Measurements from ENCODE around the gene MGAT3.
"Not testable (repeated sequence)": the region's sequence is repeated elsewhere in the genome, so short reads cannot be mapped to it uniquely, and the experiment has no call there.

Gene MGAT3, protein sequence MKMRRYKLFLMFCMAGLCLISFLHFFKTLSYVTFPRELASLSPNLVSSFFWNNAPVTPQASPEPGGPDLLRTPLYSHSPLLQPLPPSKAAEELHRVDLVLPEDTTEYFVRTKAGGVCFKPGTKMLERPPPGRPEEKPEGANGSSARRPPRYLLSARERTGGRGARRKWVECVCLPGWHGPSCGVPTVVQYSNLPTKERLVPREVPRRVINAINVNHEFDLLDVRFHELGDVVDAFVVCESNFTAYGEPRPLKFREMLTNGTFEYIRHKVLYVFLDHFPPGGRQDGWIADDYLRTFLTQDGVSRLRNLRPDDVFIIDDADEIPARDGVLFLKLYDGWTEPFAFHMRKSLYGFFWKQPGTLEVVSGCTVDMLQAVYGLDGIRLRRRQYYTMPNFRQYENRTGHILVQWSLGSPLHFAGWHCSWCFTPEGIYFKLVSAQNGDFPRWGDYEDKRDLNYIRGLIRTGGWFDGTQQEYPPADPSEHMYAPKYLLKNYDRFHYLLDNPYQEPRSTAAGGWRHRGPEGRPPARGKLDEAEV

DNA sequence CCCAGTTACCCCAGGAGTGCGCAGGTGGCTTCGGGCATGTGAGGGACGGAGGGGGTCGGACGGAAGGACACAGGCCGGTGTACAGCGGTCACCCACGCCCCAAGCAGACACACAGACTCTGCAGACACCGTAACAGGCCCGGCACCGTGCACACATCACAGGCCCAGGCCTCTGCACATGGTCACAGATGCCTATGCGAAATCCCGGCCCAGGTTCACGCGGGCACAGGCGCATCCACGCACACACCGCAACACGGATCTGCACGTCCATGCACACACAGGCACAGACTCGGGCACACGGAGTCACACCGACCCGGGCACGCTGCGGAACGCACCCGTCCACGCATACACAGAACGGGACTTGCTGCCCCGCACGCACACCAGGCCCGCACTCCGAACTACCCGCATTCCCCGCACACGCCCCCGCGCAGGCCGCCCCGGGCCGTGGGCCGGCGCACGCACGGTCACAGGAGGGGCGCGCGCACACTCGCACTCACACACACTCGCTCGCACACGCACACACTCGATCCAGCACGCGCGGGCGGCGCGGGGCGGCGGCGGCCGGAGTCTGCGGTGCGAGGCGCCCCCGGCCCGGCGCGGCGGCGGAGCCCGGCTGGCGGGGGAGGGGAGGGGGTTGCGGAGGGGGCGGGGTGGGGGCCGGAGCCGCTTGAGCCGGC lies at the start of gene MGAT3:
Gene MGAT3 (plus strand): TSS at position 491 of the 676 bp plus-strand sequence. CDS start 30,336 bp downstream, outside the sequence.
- DNase-seq: no peak

DNA sequence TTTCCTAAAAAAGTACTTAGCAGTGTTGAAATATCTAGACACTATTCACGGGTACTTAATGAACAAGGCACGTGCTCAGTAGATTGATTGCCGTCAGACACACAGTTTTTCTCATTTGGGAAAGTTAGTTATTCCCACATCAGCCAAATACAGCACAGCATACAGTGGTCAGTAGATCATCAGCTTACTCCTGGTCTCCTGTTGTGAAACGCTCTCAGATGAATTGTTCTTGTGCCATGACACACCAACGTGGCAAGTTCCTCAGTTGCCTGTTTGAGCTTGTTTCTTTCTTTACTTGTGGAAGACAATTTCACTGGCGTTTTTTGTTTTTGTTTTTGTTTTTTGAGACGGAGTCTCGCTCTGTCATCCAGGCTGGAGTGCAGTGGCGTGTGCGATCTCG lies 48.6 kb upstream of the MGAT3 start:
- DNase-seq: no peak

DNA sequence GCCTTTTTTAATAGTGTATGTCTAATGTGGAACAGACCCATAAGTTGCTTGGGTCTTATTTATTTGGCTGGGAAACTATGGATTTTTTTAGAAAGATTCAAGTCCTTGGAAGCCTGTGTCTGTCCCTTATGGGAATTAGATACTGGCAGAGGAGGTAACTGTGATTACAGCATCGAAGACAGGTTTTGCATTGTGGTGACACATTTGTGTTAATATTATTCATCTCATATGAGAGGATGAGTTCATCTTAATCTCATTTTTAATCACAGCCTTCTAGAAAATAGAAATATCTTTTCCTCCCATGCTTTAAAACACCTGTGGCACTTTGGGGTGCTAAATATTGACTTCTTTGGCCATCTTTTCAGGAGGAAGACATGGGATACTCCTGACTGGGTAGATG lies 48.0 kb upstream of the MGAT3 start:
- no peak for DNase-seq

DNA sequence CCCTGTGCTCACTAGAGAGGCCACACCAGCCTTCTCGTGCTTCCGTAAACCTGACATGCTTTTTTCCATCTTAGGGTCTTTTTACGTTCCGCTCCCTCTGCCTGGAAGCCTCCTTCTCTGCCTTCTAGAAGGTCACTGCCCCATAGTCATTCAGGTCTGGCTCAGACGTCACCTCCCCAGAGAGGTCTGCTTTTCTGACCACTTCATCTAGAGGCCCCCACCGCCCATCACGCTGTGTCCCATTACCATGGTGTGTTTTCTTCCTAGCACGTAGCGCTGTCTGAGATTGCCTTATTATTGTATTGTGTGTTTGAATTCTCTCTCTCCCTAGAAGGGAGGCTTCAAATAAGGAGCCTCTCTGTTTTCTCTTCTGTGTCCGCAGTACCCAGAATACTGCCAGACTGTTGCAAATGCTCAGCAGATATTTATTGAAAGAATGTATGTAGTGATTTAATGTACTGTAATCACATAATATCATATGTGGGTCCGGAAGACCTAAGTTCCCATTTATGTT lies 47.2 kb upstream of the MGAT3 start:
- DNase-seq: peak; percentile 57

DNA sequence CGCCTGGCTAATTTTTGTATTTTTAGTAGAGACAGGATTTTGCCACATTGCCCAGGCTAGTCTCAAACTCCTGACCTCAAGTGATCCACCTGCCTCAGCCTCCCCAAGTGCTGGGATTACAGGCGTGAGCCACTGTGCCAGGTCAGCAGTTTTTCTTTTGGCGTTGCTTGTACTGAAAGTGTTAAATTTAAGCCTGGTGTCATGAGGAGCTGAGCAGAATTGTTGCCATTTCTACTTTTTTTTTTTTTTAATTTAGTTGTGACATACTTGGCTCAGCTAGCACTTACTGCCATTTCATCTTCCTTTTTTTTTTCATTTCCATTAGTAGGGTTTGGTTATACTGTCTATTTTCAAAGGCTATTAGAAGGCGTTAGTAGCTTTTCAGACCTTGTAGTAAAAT lies 46.5 kb upstream of the MGAT3 start:
- DNase-seq: no peak

DNA sequence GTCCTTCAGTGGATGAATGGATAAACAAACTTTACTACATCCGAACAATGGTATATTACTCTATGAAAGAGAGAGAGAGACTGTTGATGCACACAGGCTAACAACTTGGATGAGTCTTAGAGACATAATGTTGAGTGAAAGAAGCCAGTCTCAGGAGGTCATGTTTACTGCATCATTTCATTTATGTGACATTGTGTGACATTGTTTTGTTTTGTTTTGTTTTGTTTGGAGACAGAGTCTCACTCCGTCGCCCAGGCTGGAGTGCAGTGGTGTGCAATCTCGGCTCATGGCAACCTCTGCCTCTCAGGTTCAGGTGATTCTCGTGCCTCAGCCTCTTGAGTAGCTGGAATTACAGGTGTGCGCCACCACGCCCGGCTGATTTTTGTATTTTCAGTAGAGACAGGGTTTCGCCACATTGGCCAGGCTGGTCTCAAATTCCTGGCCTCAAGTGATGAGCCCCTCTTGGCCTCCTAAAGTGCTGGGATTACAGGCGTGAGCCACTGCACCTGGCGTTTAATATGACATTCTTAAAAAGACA lies 44.9 kb upstream of the MGAT3 start:
- not testable (repeated sequence) for DNase-seq

DNA sequence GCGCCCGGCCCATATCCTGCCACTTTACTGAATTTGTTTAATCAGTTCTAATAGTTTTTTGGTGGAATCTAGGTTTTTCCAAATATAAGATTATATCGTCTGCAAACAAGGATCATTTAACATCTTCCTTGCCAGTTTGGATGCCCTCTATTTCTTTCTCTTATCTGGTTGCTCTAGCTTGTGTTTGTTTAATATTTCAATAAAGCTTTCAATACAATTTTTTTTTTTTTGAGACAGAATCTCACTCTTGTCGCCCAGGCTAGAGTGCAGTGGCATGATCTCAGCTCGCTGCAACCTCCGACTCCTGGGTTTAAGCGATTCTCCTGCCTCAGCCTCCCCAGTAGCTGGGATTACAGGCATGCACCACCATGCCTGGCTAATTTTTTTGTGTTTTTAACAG lies 43.6 kb upstream of the MGAT3 start:
- DNase-seq: not testable (repeated sequence)

DNA sequence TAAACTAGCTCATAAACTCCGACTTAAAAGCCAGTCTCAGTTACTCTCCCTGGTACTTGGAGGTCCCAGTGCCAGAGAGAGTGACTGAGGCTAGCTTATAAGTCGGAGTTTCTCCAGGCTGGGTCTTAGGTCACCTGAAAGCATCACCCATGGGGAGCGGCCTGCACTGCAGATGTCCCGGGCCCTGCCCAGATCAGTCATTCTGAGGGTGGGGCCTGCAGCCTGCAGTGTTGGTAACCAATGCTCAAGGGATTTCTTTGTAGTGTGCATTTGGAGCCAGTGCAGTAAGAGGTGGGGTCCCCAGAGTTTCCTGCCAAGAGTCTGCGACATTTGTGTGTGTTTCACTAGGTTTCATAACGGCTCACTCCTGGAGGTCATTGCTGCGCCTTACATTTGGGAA lies 42.4 kb upstream of the MGAT3 start:
- no peak for DNase-seq

DNA sequence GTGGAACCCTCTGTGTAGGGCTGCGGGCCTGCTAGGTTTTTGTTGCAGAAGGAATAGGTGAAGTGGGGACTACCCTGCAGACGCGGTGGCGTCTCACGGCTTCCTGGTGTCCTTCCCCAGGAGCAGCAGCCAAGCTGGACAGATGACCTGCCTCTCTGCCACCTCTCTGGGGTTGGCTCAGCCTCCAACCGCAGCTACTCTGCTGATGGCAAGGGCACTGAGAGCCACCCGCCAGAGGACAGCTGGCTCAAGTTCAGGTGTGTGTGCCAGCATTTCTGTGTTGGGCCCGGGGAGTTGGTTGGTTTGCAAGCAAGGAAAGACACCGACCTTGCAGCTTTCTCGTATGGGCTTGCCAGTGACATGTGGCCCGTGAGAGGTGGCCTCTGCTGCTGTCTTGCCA lies 41.9 kb upstream of the MGAT3 start:
- DNase-seq: no peak

DNA sequence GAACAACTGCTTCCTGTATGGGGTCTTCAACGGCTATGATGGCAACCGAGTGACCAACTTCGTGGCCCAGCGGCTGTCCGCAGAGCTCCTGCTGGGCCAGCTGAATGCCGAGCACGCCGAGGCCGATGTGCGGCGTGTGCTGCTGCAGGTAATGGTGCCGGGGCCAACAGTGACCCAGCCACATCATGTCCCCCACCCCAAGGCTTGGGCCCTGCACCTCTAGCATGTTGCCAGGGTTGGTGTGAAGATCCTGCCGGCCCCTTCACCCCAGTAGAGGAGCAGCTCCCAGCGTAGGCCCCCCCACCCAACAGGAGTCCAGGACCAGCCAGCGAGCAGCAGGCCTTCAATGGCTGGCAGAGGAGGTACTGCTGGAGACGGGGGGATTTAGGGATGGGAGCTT lies 41.3 kb upstream of the MGAT3 start:
- DNase-seq: no peak

DNA sequence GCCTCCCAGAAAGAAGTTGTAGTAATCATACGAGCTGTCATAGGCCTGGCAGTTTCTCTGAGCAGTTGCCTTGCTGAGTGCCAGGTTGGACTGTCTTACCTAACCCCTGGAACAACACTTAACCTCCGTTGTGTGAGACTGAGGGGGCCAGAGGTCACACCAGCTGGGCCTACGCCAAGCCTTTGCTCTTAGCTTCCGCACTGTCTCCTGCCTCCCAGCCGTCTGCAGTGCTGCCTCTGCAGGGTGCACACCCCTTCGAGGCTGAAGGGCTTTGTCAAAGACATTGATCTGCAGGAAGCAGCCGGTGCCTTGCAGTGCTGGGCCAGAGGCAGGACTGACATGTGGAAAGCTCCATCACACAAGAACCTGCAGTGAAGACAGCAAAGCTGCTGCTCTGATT lies 40.5 kb upstream of the MGAT3 start:
- no peak for DNase-seq

DNA sequence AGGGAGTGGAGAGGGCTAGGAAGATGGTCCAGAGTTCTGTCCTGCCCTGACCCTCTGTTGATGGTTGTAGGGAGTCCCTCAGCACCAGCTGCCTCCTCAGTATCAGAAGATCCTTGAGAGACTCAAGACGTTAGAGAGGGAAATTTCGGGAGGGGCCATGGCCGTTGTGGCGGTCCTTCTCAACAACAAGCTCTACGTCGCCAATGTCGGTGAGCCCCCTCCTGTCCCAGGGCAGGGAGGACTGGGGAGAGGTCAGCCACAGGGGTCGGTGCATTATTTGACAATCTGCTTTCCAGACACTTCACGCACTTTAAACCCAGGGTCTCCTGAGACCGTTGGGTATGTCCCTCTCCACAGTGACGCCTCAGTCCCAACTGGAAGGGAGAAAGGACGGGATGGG lies 39.2 kb upstream of the MGAT3 start:
- DNase-seq: no peak

DNA sequence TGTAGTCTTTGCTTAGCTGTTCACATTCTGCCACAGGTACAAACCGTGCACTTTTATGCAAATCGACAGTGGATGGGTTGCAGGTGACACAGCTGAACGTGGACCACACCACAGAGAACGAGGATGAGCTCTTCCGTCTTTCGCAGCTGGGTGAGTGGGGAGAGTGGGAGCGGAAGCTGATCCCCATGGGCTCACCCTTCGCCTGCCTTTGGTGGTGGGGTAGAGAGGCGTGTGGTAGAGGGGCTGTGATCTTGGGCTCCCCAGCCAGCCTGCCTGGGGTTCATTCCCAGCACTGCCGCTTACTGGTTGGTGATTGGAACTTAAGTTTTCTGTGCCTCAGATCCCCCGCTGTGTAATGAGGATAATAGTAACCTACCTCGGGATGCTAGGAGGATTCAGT lies 38.1 kb upstream of the MGAT3 start:
- DNase-seq: peak; percentile 86

DNA sequence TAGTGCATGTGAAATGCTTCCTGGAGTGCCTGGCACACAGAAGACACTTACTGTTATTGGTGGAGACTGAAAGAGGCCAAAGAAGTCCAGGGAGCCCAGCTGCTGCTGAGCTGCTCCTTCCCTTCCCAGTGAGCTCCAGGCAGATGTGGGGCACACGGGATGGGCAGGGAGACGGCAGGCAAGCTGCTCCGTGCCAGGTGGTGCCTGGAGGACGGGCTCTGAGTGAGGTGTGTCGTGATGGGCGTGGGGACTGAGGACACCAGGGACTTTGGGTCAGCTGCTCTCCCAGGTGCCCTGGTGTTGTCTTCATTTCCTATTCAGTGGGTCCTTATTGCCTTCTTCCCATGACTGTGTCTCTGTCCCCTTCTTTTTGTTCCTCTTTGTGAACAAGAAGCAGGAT lies 37.7 kb upstream of the MGAT3 start:
- DNase-seq: no peak

DNA sequence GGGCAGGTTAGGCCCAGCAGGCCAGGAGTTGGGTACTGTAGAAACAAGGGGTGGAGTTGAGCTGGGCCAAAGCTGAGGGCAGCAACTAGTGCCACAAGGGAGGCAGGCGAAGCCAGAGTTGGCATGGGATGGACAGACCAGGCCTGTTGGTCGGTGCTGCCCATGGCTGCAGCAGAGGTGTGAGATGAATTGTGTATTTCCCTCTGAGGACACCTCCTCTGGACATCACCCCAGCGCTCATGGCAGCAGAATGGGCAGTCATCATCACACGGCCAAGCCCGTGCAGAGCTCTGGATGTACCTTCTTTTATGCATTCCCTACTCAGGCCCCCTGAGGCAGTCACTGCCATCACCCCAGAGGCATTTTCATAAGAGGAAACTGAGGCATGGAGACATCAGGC lies 36.9 kb upstream of the MGAT3 start:
- no peak for DNase-seq

DNA sequence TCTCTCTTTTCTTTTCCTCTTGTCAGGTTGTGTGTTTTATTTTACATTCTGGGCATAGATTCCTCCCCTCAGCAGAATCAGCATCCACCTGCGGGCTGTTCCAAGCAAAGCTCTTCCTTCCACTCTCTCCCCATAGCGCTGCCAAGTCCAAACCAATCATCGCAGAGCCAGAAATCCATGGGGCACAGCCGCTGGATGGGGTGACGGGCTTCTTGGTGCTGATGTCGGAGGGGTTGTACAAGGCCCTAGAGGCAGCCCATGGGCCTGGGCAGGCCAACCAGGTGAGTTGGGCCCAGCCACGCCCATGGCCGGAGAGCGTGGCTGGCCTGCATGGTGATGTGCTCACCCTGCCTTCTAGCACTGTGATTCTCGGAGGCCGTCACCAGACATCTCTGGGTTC lies 35.1 kb upstream of the MGAT3 start:
- no peak for DNase-seq

DNA sequence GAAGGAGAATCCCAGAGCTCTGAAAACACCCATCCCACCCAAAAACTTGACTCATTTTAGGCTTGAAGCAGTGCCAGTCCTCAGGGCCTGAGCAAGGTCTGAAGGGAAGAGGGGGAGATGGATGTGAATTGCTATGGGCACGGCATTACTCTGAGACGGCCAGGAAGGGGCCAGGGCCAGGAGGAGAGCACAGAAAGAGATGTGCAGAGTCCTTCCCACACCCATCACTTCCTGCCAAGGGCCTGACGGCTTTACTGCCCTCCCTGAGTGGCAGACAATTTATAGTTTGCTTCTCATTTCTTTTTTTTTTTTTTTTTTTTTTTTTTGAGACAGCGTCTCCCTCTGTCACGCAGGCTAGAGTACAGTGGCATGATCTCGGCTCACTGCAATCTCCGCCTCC lies 34.7 kb upstream of the MGAT3 start:
- no peak for DNase-seq

DNA sequence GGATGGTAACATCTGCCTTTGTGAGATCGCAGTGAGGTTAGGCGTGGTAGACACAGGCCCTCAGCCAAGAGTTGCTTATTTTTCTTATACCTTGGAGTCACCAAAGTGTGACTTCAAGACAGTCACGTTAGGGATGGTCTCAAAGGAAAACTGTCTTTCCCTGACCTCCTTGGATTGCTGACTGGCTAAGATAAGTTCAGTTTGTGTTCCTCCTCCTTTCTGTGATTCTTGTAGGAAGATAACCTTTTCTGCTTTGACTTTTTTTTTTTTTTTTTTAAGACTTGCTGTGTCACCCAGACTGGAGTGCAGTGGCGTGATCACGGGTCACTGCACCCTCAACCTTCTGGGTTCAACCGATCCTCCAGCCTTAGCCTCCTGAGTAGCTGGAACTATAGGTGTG lies 34.1 kb upstream of the MGAT3 start:
- no peak for DNase-seq

DNA sequence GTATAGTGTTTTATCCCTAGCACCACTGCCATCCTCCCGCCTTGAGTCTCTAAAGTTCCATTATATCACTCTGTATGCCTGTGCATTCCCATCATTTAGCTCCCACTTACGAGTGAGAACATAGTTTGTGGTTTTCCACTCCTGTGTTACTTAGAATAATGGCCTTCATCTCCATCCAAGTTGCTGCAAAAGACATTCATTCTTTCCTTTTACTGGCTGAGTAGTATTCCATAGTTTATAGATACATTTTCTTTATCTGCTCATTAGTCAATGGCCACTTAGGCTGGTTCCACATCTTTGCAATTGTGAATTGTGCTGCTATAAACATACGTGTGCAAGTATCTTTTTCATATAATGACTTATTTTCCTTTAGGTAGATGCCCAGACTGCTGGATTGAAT lies 32.8 kb upstream of the MGAT3 start:
- no peak for DNase-seq

DNA sequence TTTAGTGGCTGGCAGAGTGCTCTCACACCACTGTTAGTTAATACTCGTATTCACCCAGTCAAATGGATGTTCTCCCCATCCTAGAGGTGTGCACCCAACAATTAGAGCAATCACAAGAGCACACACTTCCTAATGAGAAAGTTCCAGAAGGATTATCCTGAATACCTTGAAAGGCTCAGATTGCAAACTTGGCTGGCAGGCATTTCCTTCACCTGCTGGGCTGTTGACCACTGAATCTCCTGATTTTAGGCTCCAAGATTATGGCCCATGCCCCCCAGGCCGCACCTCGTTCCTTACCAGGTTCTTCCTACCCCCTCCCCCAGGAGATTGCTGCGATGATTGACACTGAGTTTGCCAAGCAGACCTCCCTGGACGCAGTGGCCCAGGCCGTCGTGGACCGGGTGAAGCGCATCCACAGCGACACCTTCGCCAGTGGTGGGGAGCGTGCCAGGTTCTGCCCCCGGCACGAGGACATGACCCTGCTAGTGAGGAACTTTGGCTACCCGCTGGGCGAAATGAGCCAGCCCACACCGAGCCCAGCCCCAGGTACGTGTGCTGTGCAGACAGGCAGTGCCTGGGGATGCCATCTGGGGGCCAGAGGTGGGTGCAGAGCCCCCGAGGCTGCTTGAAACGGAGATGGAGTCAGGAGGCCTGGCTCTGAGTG lies 30.3 kb upstream of the MGAT3 start:
- no peak for DNase-seq

DNA sequence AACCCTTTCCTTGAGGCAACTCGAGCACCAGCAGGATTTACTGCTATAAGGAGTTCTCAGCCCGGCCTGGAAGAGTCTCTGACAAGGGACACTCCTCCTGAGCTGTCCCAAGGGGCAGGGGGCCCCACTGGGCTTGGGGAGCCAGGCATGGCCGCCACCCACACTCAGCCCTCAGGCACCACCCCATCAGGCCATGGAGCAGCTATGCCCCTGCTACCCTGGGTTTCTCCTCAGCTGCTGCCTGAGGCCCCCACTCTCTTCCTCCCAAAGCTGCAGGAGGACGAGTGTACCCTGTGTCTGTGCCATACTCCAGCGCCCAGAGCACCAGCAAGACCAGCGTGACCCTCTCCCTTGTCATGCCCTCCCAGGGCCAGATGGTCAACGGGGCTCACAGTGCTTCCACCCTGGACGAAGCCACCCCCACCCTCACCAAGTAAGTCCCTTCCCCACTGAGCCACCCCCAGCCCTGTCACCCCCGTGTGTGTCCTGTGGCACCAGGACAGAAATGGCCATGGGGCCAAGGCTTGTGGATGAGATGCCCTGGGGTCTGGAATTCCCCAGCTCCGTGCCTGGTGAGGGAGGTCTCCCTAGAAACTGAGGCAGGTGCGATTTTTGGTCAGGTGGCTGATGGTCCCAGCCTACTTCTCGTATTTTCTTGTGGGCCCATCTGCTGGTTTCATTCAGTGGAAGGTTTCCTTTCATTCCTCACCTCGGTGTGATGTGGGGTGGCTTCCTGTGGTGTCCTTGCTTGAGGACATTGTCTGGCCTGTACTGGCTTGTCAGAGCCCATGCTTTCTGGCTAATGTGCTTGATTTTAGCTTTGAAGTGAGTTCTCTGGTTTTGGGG lies 28.8 kb upstream of the MGAT3 start:
- no peak for DNase-seq

DNA sequence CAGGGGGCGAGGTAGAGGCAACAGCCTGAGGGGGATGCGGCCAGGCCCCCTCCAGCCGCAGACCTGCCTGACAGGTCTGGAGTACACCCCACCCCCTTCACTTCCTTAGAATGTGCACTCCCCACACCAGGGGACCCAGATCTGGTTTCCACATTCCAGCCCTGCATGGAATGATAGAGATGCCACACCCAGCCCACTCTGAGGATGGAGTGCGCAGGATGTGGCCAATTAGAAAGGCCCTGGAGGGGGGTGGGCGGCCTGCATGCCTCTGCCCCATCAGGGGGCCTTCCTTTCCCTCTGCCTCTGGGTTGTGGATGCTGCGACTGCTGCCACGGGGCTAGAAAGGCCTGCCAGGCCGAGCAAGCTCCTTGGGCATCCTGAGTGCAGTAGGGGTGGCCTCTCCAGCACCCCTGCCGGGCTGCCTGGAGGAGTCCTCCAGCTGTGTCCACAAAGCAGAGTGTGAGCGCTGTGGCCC lies 28.2 kb upstream of the MGAT3 start:
- DNase-seq: no peak

All from NCI-H2227 treated with DMSO at 0.1 percent for 48 hours (cell line).